Fibroblast of lung (primary cell): ENCODE results near the gene SYNE1.

Source experiments
- EZH2 ChIP-seq: IDR thresholded peaks from 2 replicates; pipeline ENCODE4 v1.5.1; 2012; ENCODE audit warnings: low read length, control low read depth, mild to moderate bottlenecking; ENCODE audit errors: missing control alignments
- TF ChIP-seq, protein P1 (sequence below), 2 donors: IDR thresholded peaks in 1 of 2; conservative IDR thresholded peaks in 1 of 2; 1 replicate in 1 of 2; 2 replicates in 1 of 2; pipeline ENCODE4 v1.5.1; 2011 to 2012; ENCODE audit warnings: low read length in 2 of 2, control low read depth in 1 of 2, inconsistent platforms in 1 of 2, low read depth in 1 of 2, mild to moderate bottlenecking in 1 of 2

DNA sequence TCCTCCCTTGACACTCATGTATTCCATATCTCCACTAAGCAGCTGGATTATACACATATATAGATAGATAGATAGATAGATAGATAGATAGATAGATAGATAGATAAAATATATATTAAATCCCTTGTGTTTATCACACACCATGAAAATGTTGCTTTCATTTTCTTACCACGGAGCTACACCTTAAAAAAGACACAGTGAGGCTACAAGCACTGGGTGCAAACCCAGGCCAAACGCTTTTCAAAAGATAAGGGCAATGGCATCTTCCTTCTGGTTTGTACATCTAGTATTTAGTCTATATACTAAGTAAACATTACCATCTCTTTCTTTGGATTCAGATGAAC is 452.6 kb downstream of the SYNE1 start:
- TF ChIP-seq, protein P1, sequence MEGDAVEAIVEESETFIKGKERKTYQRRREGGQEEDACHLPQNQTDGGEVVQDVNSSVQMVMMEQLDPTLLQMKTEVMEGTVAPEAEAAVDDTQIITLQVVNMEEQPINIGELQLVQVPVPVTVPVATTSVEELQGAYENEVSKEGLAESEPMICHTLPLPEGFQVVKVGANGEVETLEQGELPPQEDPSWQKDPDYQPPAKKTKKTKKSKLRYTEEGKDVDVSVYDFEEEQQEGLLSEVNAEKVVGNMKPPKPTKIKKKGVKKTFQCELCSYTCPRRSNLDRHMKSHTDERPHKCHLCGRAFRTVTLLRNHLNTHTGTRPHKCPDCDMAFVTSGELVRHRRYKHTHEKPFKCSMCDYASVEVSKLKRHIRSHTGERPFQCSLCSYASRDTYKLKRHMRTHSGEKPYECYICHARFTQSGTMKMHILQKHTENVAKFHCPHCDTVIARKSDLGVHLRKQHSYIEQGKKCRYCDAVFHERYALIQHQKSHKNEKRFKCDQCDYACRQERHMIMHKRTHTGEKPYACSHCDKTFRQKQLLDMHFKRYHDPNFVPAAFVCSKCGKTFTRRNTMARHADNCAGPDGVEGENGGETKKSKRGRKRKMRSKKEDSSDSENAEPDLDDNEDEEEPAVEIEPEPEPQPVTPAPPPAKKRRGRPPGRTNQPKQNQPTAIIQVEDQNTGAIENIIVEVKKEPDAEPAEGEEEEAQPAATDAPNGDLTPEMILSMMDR (conservative IDR thresholded peaks at IDR 0.05 in 1 of 2, IDR thresholded peaks at IDR 0.05 in 1 of 2; ENCODE audit: low read depth in 1 of 2, low read length in 2 of 2), result no peak
- TF ChIP-seq EZH2, result no peak
